Left lobe of liver (tissue), 1 donor: Measurements from ENCODE around the gene SHC4. TPM values are rescaled to one million over a fixed set of nuclear protein-coding genes. Genes with fewer than 3 reads are reported as not detected.

ENCODE experiments used
- total RNA-seq: library from RNA; stranded (reverse); gene quantifications from one replicate; pipeline ENCODE4 v1.2.1, GENCODE V29; 2021
- donor health status: DM: no; HTN: yes; CAD: no.

SHC4 gene
- total RNA-seq, 1 donor from 2014 or later: 0.15 TPM

Other genes with a start within 250 kb of the SHC4 start
- gene CEP152, start 152.8 kb downstream of the SHC4 start, total RNA-seq: 1.3 TPM
- 46.1 TPM for gene EID1, start 85.8 kb downstream of the SHC4 start, total RNA-seq
- gene SECISBP2L, start 82.5 kb upstream of the SHC4 start, total RNA-seq: 21.0 TPM
- 23.5 TPM for gene COPS2, start 191.7 kb upstream of the SHC4 start, total RNA-seq
- 29.7 TPM for gene GALK2, start 206.3 kb upstream of the SHC4 start, total RNA-seq